Measurements from ENCODE around the gene KIF4A. TPM values are rescaled to one million over a fixed set of nuclear protein-coding genes. Genes with fewer than 3 reads are reported as not detected.
"Not testable (repeated sequence)": the region's sequence is repeated elsewhere in the genome, so short reads cannot be mapped to it uniquely, and the experiment has no call there.

Gene KIF4A
- total and polyA plus RNA-seq, 7 donors, result 0.04 to 0.15 (median 0.07) TPM; not detected in 2

- TF ChIP-seq CTCF (IDR thresholded peaks at IDR 0.05), result no peak
- H3K27me3 ChIP-seq (ENCODE audit: insufficient read depth in 3 of 3, low read length in 2 of 3), result peaks cover 0 to 2% (median 0%) of the 10 kb centered on the region in 3 donors
- no peak for ATAC-seq
- no peaks in the 10 kb centered on the region for H3K36me3 ChIP-seq (ENCODE audit: insufficient read depth in 1 of 2, low read depth in 1 of 2)
- no peaks in the 10 kb centered on the region for H3K4me1 ChIP-seq
- no peaks in the 10 kb centered on the region for H3K9me3 ChIP-seq
- H3K27ac ChIP-seq, result no peak overlapping the region
- H3K4me3 ChIP-seq, result no peak overlapping the region
- 68 to 91% (median 85%) methylated on average over 2 of the region's 2 CpGs for WGBS, 3 donors
- intact Hi-C loops (cut with DNase I), result no loop called here
- no peak for DNase-seq
Measured at GRCh38 chrX:70386235-70386634, 96.3 kb downstream of the KIF4A start.

- Histone ChIP-seq H3K27ac (no peak overlapping the region), H3K4me3 (no peak overlapping the region), H3K9me3 (peaks cover 5% of the 10 kb centered on the region), H3K27me3 (ENCODE audit: insufficient read depth in 3 of 3, low read length in 2 of 3) (peaks cover 0 to 10% (median 0%) of the 10 kb centered on the region in 3 donors), H3K36me3 (ENCODE audit: insufficient read depth in 1 of 2, low read depth in 1 of 2) (no peaks in the 10 kb centered on the region), H3K4me1 (no peaks in the 10 kb centered on the region)
- no peak for DNase-seq
- no peak for TF ChIP-seq CTCF (IDR thresholded peaks at IDR 0.05)
- intact Hi-C loops (cut with DNase I), result no loop called here
- WGBS, 3 donors, result 67 to 80% (median 68%) methylated on average over 4 of the region's 4 CpGs
- no peak for ATAC-seq
Measured at GRCh38 chrX:70398899-70399298, 109.0 kb downstream of the KIF4A start.

GRCh38 chrX:70400181-70400580 lies 110.3 kb downstream of the KIF4A start:
- ATAC-seq; H3K4me3 ChIP-seq; H3K9me3 ChIP-seq; intact Hi-C loops (cut with DNase I); H3K4me1 ChIP-seq; H3K27ac ChIP-seq; H3K36me3 ChIP-seq (ENCODE audit: insufficient read depth in 1 of 2, low read depth in 1 of 2); DNase-seq: not testable (repeated sequence)
- H3K27me3 ChIP-seq (ENCODE audit: insufficient read depth in 3 of 3, low read length in 2 of 3), result peaks cover 0 to 14% (median 0%) of the 10 kb centered on the region in 3 donors
- WGBS, 3 donors, result 95 to 100% (median 100%) methylated on average over 1 of the region's 3 CpGs

- Histone ChIP-seq H3K4me3 (no peak overlapping the region), H3K36me3 (ENCODE audit: insufficient read depth in 1 of 2, low read depth in 1 of 2) (no peaks in the 10 kb centered on the region), H3K27ac (no peak overlapping the region), H3K4me1 (no peaks in the 10 kb centered on the region), H3K27me3 (ENCODE audit: insufficient read depth in 3 of 3, low read length in 2 of 3) (peaks cover 0 to 15% (median 0%) of the 10 kb centered on the region in 3 donors), H3K9me3 (peaks cover 5% of the 10 kb centered on the region)
- DNase-seq (no peak), ATAC-seq (no peak)
- WGBS, 3 donors, result 78 to 95% (median 89%) methylated on average over 2 of the region's 2 CpGs
- no peak for TF ChIP-seq CTCF (IDR thresholded peaks at IDR 0.05)
- intact Hi-C loops (cut with DNase I), result no loop called here
Measured at GRCh38 chrX:70402721-70403120, 112.8 kb downstream of the KIF4A start.

GRCh38 chrX:70405003-70405402 lies 115.1 kb downstream of the KIF4A start:
- no peaks in the 10 kb centered on the region for H3K36me3 ChIP-seq (ENCODE audit: insufficient read depth in 1 of 2, low read depth in 1 of 2)
- peaks cover 5% of the 10 kb centered on the region for H3K9me3 ChIP-seq
- no peak overlapping the region for H3K27ac ChIP-seq
- DNase-seq (no peak), ATAC-seq (no peak)
- H3K4me1 ChIP-seq, result no peaks in the 10 kb centered on the region
- 82 to 100% (median 97%) methylated on average over 1 of the region's 1 CpG for WGBS, 3 donors
- no peak for TF ChIP-seq CTCF (IDR thresholded peaks at IDR 0.05)
- peaks cover 0 to 15% (median 0%) of the 10 kb centered on the region in 3 donors for H3K27me3 ChIP-seq (ENCODE audit: insufficient read depth in 3 of 3, low read length in 2 of 3)
- intact Hi-C loops (cut with DNase I), result no loop called here
- H3K4me3 ChIP-seq, result no peak overlapping the region

All from psoas muscle (tissue), 8 donors.